RWPE1 (cell line): ENCODE data around the gene ADCK1.

Experiments
- CTCF ChIA-PET: fragments of 350-600 bp; sonication (Branson Sonifier 250); formaldehyde crosslinking; extraction: SDS; loops from one replicate; lab custom pipeline; 2021; lab: Yijun Ruan, JAX
- POLR2A ChIA-PET: fragments of 400-600 bp; formaldehyde crosslinking; extraction: SDS; loops from one replicate; lab custom pipeline; 2020; ENCODE audit warnings: antibody characterized with exemption; ENCODE audit not compliant: low non-redundant PET; lab: Yijun Ruan, JAX
- DNase-seq: peaks from one replicate; pipeline ENCODE4 v3.0.0; 2012; ENCODE audit warnings: low spot score
- H3K27ac ChIP-seq: fragments of 450-650 bp; 2 replicates; pipeline ENCODE4 v1.5.1; 2017
- TF ChIP-seq, protein P1 (sequence below): fragments of 450-650 bp; conservative IDR thresholded peaks from 2 replicates; pipeline ENCODE4 v1.5.1; 2017; ENCODE audit warnings: low read depth, mild to moderate bottlenecking

Gene ADCK1

DNA sequence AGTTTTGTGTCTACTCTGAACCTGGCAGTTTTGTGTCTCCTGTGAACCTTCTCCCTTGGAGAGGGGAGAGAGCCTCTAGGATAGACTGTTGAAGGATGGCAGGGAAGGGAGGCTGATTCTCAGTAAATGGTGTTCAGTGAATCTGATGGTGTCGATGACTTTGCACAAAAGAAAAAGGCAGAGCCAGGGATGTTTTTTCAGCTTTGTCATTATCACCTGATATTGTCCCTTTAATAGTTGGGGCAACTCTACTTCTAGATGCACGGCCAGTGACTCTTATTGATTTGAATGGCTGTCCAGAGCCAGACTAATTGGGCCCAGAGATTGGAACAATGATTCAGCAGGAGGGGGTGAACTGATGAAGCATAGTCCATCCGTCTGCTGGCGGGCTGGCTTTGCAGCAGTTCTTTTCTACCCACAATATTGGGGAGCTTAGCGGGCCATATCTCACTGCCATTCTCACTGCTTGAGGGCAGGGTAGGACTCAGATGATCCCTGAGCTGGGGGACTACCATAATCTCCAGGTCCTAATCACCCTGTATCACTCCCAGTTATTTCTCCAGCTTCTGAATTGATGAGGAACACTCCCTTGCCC is 93.1 kb downstream of the ADCK1 start:
- TF ChIP-seq, protein P1, sequence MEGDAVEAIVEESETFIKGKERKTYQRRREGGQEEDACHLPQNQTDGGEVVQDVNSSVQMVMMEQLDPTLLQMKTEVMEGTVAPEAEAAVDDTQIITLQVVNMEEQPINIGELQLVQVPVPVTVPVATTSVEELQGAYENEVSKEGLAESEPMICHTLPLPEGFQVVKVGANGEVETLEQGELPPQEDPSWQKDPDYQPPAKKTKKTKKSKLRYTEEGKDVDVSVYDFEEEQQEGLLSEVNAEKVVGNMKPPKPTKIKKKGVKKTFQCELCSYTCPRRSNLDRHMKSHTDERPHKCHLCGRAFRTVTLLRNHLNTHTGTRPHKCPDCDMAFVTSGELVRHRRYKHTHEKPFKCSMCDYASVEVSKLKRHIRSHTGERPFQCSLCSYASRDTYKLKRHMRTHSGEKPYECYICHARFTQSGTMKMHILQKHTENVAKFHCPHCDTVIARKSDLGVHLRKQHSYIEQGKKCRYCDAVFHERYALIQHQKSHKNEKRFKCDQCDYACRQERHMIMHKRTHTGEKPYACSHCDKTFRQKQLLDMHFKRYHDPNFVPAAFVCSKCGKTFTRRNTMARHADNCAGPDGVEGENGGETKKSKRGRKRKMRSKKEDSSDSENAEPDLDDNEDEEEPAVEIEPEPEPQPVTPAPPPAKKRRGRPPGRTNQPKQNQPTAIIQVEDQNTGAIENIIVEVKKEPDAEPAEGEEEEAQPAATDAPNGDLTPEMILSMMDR: no peak
- DNase-seq: no peak
- ChIA-PET POLR2A (no interaction called here), CTCF (interaction anchor here (0.5 kb wide), 1 partner anchor 33 kb away, joined by 3 read pairs; no protein-coding TSS in a partner anchor)
- no peak overlapping the region for H3K27ac ChIP-seq

DNA sequence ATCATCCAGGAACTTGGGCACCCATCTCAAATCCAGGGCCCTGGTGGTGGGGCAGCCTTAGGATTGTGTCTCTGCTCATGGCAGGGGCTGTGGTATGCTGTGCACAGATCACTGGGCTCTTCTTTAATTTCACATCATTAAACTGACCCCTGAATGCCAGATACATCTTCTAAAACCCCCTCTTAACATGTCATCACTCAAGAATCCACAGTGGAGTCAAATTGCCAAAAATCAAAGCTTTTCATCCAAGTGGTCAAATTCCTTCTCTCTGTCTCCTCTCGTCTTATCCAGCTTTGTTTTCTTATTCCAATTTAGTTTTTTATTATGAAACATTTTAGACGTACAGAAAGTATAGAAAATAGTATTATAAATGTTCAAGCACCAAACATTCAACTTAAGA is 97.5 kb downstream of the ADCK1 start:
- no peak overlapping the region for H3K27ac ChIP-seq
- ChIA-PET POLR2A (no interaction called here), CTCF (no interaction called here)
- no peak for DNase-seq
- TF ChIP-seq, protein P1: no peak

DNA sequence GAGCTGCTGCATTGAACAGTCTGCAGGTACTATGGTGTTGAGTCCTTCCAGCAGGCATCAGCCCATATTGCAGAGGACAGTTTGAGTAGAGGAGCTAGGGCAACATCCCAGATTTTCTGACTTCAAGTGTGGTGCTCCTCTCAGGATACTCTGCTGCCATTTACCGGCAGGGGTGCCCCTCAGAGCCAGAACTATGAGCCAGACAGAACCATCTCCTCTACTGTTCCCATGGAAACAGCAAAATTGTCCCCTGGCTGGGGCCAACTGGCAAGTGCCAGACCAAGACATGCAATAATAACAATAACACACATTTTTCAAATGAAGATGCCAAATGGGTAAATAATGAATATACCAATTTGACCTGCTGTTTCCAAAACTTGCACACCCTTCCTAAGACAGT is 102.9 kb downstream of the ADCK1 start:
- TF ChIP-seq, protein P1: no peak
- DNase-seq: no peak
- ChIA-PET CTCF (interaction anchor here (0.6 kb wide), 1 partner anchor 247 kb away, joined by 3 read pairs; no protein-coding TSS in a partner anchor), POLR2A (no interaction called here)
- no peak overlapping the region for H3K27ac ChIP-seq

DNA sequence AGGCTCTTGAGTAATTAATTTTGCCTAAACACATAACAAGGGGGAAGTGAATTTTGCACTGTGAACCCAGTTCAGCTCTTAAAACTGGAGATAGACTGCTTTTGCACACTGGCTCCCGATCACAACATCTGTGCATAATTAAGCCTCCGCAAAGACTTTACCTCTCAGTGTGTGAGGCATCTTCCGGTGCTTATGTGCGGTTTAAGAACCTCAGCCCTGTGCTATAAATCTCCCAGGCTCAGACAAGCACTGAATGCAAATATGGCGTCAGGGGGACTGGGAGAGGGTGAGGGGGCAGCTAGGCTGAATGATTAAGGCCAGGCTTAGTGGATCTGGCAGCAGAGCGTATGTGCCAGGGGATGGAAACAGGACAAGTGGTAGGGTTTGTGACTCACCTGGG is 103.3 kb downstream of the ADCK1 start:
- ChIA-PET CTCF (interaction anchor here (0.6 kb wide), 1 partner anchor 247 kb away, joined by 3 read pairs; no protein-coding TSS in a partner anchor), POLR2A (no interaction called here)
- H3K27ac ChIP-seq: no peak overlapping the region
- TF ChIP-seq, protein P1: no peak
- DNase-seq: no peak

DNA sequence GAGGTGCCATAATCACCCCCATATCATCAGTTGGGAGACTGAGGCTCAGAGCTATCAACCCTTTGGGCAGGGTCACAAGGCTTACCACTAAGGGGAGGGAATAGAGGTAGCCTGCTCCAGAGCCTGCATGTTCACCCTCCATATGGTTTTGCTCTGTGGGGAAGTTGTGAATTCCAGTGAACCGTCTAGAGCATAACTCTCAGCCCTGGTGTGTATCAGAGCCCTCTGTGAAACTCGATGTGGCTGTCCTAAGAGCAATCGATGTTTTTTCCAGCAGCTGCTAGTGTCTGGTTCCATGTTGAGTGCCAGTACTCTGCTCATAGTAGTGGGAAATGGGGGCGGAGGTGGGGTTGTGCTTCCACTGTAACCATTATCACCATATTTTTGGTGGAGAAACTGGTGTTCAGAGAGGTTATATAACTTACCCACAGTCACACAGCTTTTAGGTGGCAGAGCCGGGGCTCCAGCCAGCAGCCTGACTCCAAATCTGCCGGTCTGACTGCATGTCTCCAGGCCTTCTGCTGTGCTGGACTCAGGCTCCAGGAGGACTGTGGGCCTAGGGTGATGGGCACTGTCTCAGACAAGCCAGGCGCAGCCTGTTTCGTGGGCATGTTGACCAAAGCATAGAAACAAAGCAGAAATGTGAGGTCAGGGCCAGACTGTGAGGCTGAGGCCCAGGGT is 104.2 kb downstream of the ADCK1 start:
- H3K27ac ChIP-seq: no peak overlapping the region
- ChIA-PET POLR2A (no interaction called here), CTCF (no interaction called here)
- no peak for DNase-seq
- TF ChIP-seq, protein P1: no peak

DNA sequence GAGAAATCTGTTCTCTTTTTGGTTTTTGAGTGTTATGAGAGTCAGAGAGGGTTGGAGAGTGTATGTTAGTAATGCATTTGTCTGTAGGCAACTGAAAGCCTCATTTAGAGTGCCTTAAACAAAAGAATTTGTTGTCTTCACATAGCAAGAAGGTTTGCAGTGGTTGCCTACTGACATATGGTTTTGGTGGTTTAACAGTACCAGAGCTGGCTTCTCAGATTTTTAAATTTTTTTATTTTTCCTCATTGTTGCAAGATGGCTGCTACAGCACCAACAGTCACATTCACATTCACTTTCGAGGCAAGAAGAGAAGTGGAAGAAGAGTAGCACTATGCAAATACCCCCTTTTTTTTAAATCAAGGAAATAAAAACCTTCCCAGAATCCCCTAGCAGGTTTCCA is 106.5 kb downstream of the ADCK1 start:
- no peak for DNase-seq
- ChIA-PET CTCF (no interaction called here), POLR2A (no interaction called here)
- no peak overlapping the region for H3K27ac ChIP-seq
- TF ChIP-seq, protein P1: no peak
